Measurements from ENCODE around the gene SDK1.
A peak's percentile ranks its signal among the peaks of the same experiment; 100 is the strongest.

Gene SDK1

DNA sequence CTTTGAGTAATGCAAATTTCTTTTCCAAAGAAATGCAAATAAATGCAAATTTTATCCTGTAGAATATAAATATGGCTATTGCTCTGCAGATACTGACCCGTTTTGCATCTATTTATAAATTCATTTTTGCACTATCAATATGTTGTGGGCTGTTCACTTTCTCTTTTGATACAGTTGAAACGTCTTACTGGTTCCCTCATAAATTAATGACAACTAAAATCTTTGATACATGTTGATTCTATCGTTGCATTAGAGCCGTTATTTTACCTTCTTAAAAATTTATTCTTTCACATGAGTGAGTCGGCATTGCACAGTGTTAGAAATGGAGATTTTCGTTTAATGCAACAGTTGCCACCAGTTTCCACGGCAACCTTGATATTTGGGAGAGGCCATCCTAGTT is 691.8 kb downstream of the SDK1 start:
- H3K27me3 ChIP-seq (ENCODE audit: control insufficient read depth, low read length) = no peaks in the 10 kb centered on the region
- H3K4me3 ChIP-seq (ENCODE audit: low read length) = no peak overlapping the region
- H3K36me3 ChIP-seq (ENCODE audit: control insufficient read depth, low read length) = no peaks in the 10 kb centered on the region
- peaks cover 4% of the 10 kb centered on the region; the same call in 1 of the 2 replicates for H3K9me3 ChIP-seq (ENCODE audit: control insufficient read depth, insufficient read depth, low read length)
- no peaks in the 10 kb centered on the region for H3K9me2 ChIP-seq (replicated peaks; ENCODE audit: control insufficient read depth, low read length)
- H3K27ac ChIP-seq (ENCODE audit: low read depth, low read length) = no peak overlapping the region
- H3K4me1 ChIP-seq (ENCODE audit: control insufficient read depth, low read length) = no peaks in the 10 kb centered on the region
- H3F3A ChIP-seq (ENCODE audit: control insufficient read depth, insufficient read depth) = no peaks in the 10 kb centered on the region
- H3K4me2 ChIP-seq (ENCODE audit: low read length) = no peak overlapping the region
- TF ChIP-seq EZH2phosphoT487 (IDR thresholded peaks at IDR 0.05; ENCODE audit: borderline replicate concordance, low read length) = no peak
- TF ChIP-seq, protein P1, sequence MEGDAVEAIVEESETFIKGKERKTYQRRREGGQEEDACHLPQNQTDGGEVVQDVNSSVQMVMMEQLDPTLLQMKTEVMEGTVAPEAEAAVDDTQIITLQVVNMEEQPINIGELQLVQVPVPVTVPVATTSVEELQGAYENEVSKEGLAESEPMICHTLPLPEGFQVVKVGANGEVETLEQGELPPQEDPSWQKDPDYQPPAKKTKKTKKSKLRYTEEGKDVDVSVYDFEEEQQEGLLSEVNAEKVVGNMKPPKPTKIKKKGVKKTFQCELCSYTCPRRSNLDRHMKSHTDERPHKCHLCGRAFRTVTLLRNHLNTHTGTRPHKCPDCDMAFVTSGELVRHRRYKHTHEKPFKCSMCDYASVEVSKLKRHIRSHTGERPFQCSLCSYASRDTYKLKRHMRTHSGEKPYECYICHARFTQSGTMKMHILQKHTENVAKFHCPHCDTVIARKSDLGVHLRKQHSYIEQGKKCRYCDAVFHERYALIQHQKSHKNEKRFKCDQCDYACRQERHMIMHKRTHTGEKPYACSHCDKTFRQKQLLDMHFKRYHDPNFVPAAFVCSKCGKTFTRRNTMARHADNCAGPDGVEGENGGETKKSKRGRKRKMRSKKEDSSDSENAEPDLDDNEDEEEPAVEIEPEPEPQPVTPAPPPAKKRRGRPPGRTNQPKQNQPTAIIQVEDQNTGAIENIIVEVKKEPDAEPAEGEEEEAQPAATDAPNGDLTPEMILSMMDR (IDR thresholded peaks at IDR 0.05; ENCODE audit: low read depth, low read length, poor library complexity, severe bottlenecking) = no peak
- no peaks in the 10 kb centered on the region for H3K79me2 ChIP-seq (ENCODE audit: control insufficient read depth, low read length)
- H4K20me1 ChIP-seq (ENCODE audit: control insufficient read depth, insufficient read depth, low read depth, low read length) = no peaks in the 10 kb centered on the region

DNA sequence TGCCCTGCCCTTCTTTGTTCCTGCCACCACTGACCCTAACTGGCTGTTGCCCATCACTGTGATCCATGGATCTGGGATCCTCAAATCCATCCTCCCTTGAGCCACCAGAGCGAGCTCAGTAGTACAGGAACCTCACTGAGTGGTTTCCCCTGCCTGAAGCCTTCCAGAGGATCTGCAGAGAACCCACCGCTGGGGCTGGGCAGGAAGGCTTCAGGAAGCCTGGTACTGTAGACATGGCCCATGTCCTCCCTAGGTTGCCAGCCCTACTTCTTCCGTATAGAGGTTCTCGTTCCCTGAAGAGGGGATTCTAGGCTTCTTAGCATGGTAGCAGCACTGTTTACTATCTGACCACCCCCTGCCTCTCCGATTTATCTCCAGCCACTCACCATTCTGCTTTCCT is 693.7 kb downstream of the SDK1 start:
- Histone ChIP-seq H4K20me1 (ENCODE audit: control insufficient read depth, insufficient read depth, low read depth, low read length) (no peaks in the 10 kb centered on the region), H3K9me3 (ENCODE audit: control insufficient read depth, insufficient read depth, low read length) (peaks cover 4% of the 10 kb centered on the region; the same call in 1 of the 2 replicates), H3K9me2 (replicated peaks; ENCODE audit: control insufficient read depth, low read length) (no peaks in the 10 kb centered on the region), H3K27me3 (ENCODE audit: control insufficient read depth, low read length) (no peaks in the 10 kb centered on the region), H3K36me3 (ENCODE audit: control insufficient read depth, low read length) (no peaks in the 10 kb centered on the region), H3K4me3 (ENCODE audit: low read length) (no peak overlapping the region), H3K4me1 (ENCODE audit: control insufficient read depth, low read length) (no peaks in the 10 kb centered on the region), H3K79me2 (ENCODE audit: control insufficient read depth, low read length) (no peaks in the 10 kb centered on the region), H3K4me2 (ENCODE audit: low read length) (no peak overlapping the region), H3F3A (ENCODE audit: control insufficient read depth, insufficient read depth) (no peaks in the 10 kb centered on the region), H3K27ac (ENCODE audit: low read depth, low read length) (no peak overlapping the region)
- TF ChIP-seq EZH2phosphoT487 (IDR thresholded peaks at IDR 0.05; ENCODE audit: borderline replicate concordance, low read length) = no peak
- TF ChIP-seq, protein P1 (IDR thresholded peaks at IDR 0.05; ENCODE audit: low read depth, low read length, poor library complexity, severe bottlenecking) = no peak

DNA sequence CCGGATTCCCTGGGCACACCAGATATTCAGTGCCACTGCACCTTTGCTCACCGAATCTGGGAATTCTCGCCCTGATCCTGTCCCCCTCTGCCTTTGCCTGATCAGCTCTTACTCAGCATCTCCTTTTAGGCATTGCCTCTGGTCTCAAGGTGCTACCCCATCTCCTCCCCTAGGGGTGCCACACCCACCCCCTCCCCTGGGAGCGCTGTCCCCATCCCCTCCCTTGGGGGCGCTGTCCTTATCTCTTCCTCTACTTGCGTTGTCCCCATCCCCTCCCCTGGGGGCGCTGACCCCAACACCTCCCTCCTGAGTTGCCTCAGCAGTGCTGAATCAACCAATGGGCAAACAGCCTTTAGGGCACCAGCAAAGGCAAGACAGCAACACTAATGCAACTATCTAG is 694.1 kb downstream of the SDK1 start:
- no peaks in the 10 kb centered on the region for H3K4me1 ChIP-seq (ENCODE audit: control insufficient read depth, low read length)
- H3K4me3 ChIP-seq (ENCODE audit: low read length) = no peak overlapping the region
- no peak for TF ChIP-seq EZH2phosphoT487 (IDR thresholded peaks at IDR 0.05; ENCODE audit: borderline replicate concordance, low read length)
- TF ChIP-seq, protein P1 (IDR thresholded peaks at IDR 0.05; ENCODE audit: low read depth, low read length, poor library complexity, severe bottlenecking) = peak; percentile 54
- no peaks in the 10 kb centered on the region for H3K36me3 ChIP-seq (ENCODE audit: control insufficient read depth, low read length)
- H3K79me2 ChIP-seq (ENCODE audit: control insufficient read depth, low read length) = no peaks in the 10 kb centered on the region
- no peaks in the 10 kb centered on the region for H4K20me1 ChIP-seq (ENCODE audit: control insufficient read depth, insufficient read depth, low read depth, low read length)
- H3K9me3 ChIP-seq (ENCODE audit: control insufficient read depth, insufficient read depth, low read length) = peaks cover 4% of the 10 kb centered on the region; the same call in 1 of the 2 replicates
- no peaks in the 10 kb centered on the region for H3F3A ChIP-seq (ENCODE audit: control insufficient read depth, insufficient read depth)
- H3K4me2 ChIP-seq (ENCODE audit: low read length) = no peak overlapping the region
- no peaks in the 10 kb centered on the region for H3K9me2 ChIP-seq (replicated peaks; ENCODE audit: control insufficient read depth, low read length)
- H3K27ac ChIP-seq (ENCODE audit: low read depth, low read length) = no peak overlapping the region
- H3K27me3 ChIP-seq (ENCODE audit: control insufficient read depth, low read length) = no peaks in the 10 kb centered on the region

Measured in DOHH2 (cell line).